Measurements from ENCODE around the gene FLNA. TPM values are rescaled to one million over a fixed set of nuclear protein-coding genes. Genes with fewer than 3 reads are reported as not detected.

FLNA gene
- total RNA-seq, 1 donor from 2014 or later, result 2,809 TPM

DNA sequence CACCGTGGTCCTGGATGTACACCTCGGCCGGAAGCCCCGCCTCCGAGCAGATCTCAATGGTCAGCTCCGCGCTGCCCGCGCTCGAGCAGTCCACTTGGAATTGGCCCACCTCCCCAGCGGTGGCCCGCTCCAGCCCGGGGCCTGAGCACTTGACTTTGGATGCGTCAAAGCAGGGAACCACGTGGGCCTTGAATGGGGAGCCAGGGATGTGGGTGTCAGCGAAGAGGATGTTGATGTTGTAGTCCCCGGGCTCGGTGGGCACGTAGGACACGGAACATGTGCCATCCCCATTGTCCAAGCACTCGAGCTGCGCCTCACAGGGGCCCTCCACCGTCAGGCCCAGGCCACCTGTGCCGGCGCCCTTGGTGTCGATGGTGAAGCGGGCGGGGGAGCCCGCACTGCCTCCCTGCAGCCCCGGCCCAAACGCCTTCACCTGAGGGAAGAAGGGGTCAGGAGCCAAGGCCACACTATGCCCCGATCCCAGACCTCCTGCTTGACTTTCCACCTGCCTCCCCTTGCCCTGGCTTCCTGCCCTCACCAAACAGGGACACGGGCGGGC is 14.2 kb downstream of the FLNA start:
- peak overlapping the region; percentile 66 for H3K4me3 Mint-ChIP-seq (ENCODE audit: unreplicated experiment)
- no peak for FAIRE-seq
- H3K4me2 ChIP-seq (ENCODE audit: low read length), result no peak overlapping the region
- H3K9me3 ChIP-seq (ENCODE audit: insufficient read depth, low read depth, low read length), result no peaks in the 10 kb centered on the region
- peaks cover 91% of the 10 kb centered on the region for H3K79me2 ChIP-seq (ENCODE audit: insufficient read depth, low read length)
- no peak overlapping the region for H3K9ac ChIP-seq (ENCODE audit: low read length)
- peaks cover 19% of the 10 kb centered on the region for H3K36me3 ChIP-seq (ENCODE audit: insufficient read depth, low read length)
- H2AFZ ChIP-seq (ENCODE audit: low read depth, low read length), result no peak overlapping the region
- no peaks in the 10 kb centered on the region for H3K9me3 Mint-ChIP-seq (ENCODE audit: unreplicated experiment)
- TF ChIP-seq CTCF (IDR thresholded peaks at IDR 0.05; ENCODE audit: insufficient read depth, low read depth, low read length), result no peak
- no peak for TF ChIP-seq EZH2 (IDR thresholded peaks at IDR 0.05; ENCODE audit: insufficient read depth, low read length)
- peaks cover 97% of the 10 kb centered on the region for H4K20me1 ChIP-seq (ENCODE audit: insufficient read depth, low read length)
- no peaks in the 10 kb centered on the region for H3K27me3 Mint-ChIP-seq (ENCODE audit: low read depth, unreplicated experiment)
- DNase-seq (ENCODE audit: low read depth), result no peak
- no peak overlapping the region for H3K4me3 ChIP-seq (ENCODE audit: insufficient read depth, low read depth, low read length)
- H3K4me1 ChIP-seq (ENCODE audit: insufficient read depth, low read length), result peaks cover 5% of the 10 kb centered on the region
- H3K27ac Mint-ChIP-seq (ENCODE audit: unreplicated experiment), result no peak overlapping the region
- no peaks in the 10 kb centered on the region for H3K27me3 ChIP-seq (ENCODE audit: insufficient read depth, low read length)
- peaks cover 4% of the 10 kb centered on the region for H3K36me3 Mint-ChIP-seq (ENCODE audit: low read depth, unreplicated experiment)
- H3K27ac ChIP-seq (ENCODE audit: low read depth, low read length), result no peak overlapping the region
- H3K4me1 Mint-ChIP-seq (ENCODE audit: low read depth, unreplicated experiment), result peaks cover 9% of the 10 kb centered on the region

GRCh38 chrX:154359362-154360154 is 14.9 kb downstream of the FLNA start:
- H3K27ac ChIP-seq (ENCODE audit: low read depth, low read length), result no peak overlapping the region
- no peak for DNase-seq (ENCODE audit: low read depth)
- peak overlapping the region; percentile 19 for H3K4me2 ChIP-seq (ENCODE audit: low read length)
- no peak overlapping the region for H3K9ac ChIP-seq (ENCODE audit: low read length)
- H3K9me3 Mint-ChIP-seq (ENCODE audit: unreplicated experiment), result no peaks in the 10 kb centered on the region
- H3K79me2 ChIP-seq (ENCODE audit: insufficient read depth, low read length), result peaks cover 90% of the 10 kb centered on the region
- no peak for TF ChIP-seq CTCF (IDR thresholded peaks at IDR 0.05; ENCODE audit: insufficient read depth, low read depth, low read length)
- TF ChIP-seq EZH2 (IDR thresholded peaks at IDR 0.05; ENCODE audit: insufficient read depth, low read length), result no peak
- no peaks in the 10 kb centered on the region for H3K9me3 ChIP-seq (ENCODE audit: insufficient read depth, low read depth, low read length)
- H3K4me1 Mint-ChIP-seq (ENCODE audit: low read depth, unreplicated experiment), result peaks cover 9% of the 10 kb centered on the region
- no peak overlapping the region for H3K4me3 Mint-ChIP-seq (ENCODE audit: unreplicated experiment)
- H3K4me1 ChIP-seq (ENCODE audit: insufficient read depth, low read length), result peaks cover 5% of the 10 kb centered on the region
- H3K27me3 Mint-ChIP-seq (ENCODE audit: low read depth, unreplicated experiment), result no peaks in the 10 kb centered on the region
- H3K27me3 ChIP-seq (ENCODE audit: insufficient read depth, low read length), result no peaks in the 10 kb centered on the region
- FAIRE-seq, result no peak
- no peak overlapping the region for H2AFZ ChIP-seq (ENCODE audit: low read depth, low read length)
- peaks cover 4% of the 10 kb centered on the region for H3K36me3 Mint-ChIP-seq (ENCODE audit: low read depth, unreplicated experiment)
- H3K27ac Mint-ChIP-seq (ENCODE audit: unreplicated experiment), result no peak overlapping the region
- peaks cover 97% of the 10 kb centered on the region for H4K20me1 ChIP-seq (ENCODE audit: insufficient read depth, low read length)
- H3K4me3 ChIP-seq (ENCODE audit: insufficient read depth, low read depth, low read length), result no peak overlapping the region
- peaks cover 19% of the 10 kb centered on the region for H3K36me3 ChIP-seq (ENCODE audit: insufficient read depth, low read length)

GRCh38 chrX:154358829-154359228 is 15.6 kb downstream of the FLNA start:
- Mint-ChIP-seq H3K27me3 (ENCODE audit: low read depth, unreplicated experiment) (no peaks in the 10 kb centered on the region), H3K36me3 (ENCODE audit: low read depth, unreplicated experiment) (peaks cover 4% of the 10 kb centered on the region), H3K27ac (ENCODE audit: unreplicated experiment) (peak overlapping the region; percentile 53), H3K4me1 (ENCODE audit: low read depth, unreplicated experiment) (peaks cover 9% of the 10 kb centered on the region), H3K9me3 (ENCODE audit: unreplicated experiment) (no peaks in the 10 kb centered on the region), H3K4me3 (ENCODE audit: unreplicated experiment) (no peak overlapping the region)
- Histone ChIP-seq H3K79me2 (ENCODE audit: insufficient read depth, low read length) (peaks cover 83% of the 10 kb centered on the region), H3K4me2 (ENCODE audit: low read length) (peak overlapping the region; percentile 19), H3K36me3 (ENCODE audit: insufficient read depth, low read length) (peaks cover 18% of the 10 kb centered on the region), H3K4me3 (ENCODE audit: insufficient read depth, low read depth, low read length) (no peak overlapping the region), H3K4me1 (ENCODE audit: insufficient read depth, low read length) (peaks cover 5% of the 10 kb centered on the region), H3K9ac (ENCODE audit: low read length) (no peak overlapping the region), H3K9me3 (ENCODE audit: insufficient read depth, low read depth, low read length) (no peaks in the 10 kb centered on the region), H4K20me1 (ENCODE audit: insufficient read depth, low read length) (peaks cover 97% of the 10 kb centered on the region), H3K27me3 (ENCODE audit: insufficient read depth, low read length) (no peaks in the 10 kb centered on the region), H3K27ac (ENCODE audit: low read depth, low read length) (no peak overlapping the region), H2AFZ (ENCODE audit: low read depth, low read length) (no peak overlapping the region)
- no peak for TF ChIP-seq CTCF (IDR thresholded peaks at IDR 0.05; ENCODE audit: insufficient read depth, low read depth, low read length)
- no peak for DNase-seq (ENCODE audit: low read depth)
- no peak for FAIRE-seq

Measured in astrocyte (in vitro differentiated cells and primary cell).